ENCODE results near the gene CCDC178.

DNA sequence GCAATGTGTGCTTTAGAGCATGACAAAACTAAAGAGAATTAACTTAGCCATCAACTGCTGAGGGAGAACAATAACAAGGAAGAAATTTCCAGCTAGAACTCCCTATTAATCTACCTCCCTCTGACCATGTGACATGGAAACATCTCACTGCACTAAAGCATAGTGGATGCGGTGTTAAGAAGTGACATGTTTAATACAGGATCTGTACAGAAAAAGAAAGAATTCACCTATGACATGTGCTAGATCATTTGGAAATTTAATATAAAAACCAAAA, 465.4 kb downstream of the CCDC178 start:
- TF ChIP-seq POLR2A (IDR thresholded peaks at IDR 0.05) (no peak), POLR2AphosphoS5 (IDR thresholded peaks at IDR 0.05) (no peak)
- TF ChIP-seq, protein P1, sequence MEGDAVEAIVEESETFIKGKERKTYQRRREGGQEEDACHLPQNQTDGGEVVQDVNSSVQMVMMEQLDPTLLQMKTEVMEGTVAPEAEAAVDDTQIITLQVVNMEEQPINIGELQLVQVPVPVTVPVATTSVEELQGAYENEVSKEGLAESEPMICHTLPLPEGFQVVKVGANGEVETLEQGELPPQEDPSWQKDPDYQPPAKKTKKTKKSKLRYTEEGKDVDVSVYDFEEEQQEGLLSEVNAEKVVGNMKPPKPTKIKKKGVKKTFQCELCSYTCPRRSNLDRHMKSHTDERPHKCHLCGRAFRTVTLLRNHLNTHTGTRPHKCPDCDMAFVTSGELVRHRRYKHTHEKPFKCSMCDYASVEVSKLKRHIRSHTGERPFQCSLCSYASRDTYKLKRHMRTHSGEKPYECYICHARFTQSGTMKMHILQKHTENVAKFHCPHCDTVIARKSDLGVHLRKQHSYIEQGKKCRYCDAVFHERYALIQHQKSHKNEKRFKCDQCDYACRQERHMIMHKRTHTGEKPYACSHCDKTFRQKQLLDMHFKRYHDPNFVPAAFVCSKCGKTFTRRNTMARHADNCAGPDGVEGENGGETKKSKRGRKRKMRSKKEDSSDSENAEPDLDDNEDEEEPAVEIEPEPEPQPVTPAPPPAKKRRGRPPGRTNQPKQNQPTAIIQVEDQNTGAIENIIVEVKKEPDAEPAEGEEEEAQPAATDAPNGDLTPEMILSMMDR (IDR thresholded peaks at IDR 0.05 in 8 of 11, conservative IDR thresholded peaks at IDR 0.05 in 3 of 11) = no peak
